Fibroblast of gingiva (primary cell): ENCODE measurements around the gene RGS8.

ENCODE experiments used
- DNase-seq: peaks from one replicate; pipeline ENCODE4 v3.0.0-alpha.2; 2011; ENCODE audit warnings: low read depth

RGS8 gene

GRCh38 chr1:182637769-182638168 lies 46.6 kb downstream of the RGS8 start:
- DNase-seq, result no peak

- DNase-seq, result no peak
Observed at GRCh38 chr1:182635871-182636270, 48.5 kb downstream of the RGS8 start.
